Prostate gland (tissue), 2 donors: ENCODE data around the gene POU6F2.

Experiments
- CTCF ChIP-seq, 4 experiments: fragments of 200-600 bp in 2 of 4; fragments of 450-650 bp in 2 of 4; sonication (generic) in 2 of 4; IDR thresholded peaks; 1 replicate in 3 of 4; 2 replicates in 1 of 4; pipeline ENCODE4 v1.5.1; 2016 to 2019; ENCODE audit warnings: antibody characterized with exemption in 4 of 4, mild to moderate bottlenecking in 2 of 4, moderate library complexity in 2 of 4
- POLR2A ChIP-seq: fragments of 450-650 bp; IDR thresholded peaks from one replicate; pipeline ENCODE4 v1.6.1; 2016; ENCODE audit warnings: antibody characterized with exemption, mild to moderate bottlenecking

GRCh38 chr7:39062811-39063210 is 85.1 kb downstream of the POU6F2 start:
- TF ChIP-seq POLR2A: no peak
- no peak for TF ChIP-seq CTCF (IDR thresholded peaks at IDR 0.05)
